ENCODE measurements around the gene ZNF302.

Gene ZNF302

DNA sequence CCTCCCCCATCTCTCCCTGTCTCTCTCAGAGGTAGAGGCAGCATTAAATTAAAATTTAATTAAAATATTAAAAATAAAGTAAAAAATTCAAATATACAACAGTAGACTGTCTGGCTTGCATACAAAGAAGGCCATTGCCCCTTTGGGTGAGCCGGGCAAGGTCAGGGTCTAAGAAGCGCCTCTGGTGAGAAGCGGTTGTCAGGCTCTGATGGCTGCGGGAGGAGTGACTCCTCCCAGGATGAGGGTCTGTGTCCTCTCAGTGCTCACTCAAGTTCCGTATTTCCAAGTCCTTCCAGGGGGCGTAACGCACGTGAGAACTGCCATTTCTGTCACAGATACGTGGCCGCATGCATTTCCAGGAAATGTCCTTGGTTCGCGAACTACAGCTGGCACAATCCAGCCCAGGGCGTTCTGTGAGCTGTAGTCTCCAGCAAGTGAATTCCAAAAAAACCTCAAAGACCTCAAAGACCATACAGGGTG, 55.8 kb downstream of the ZNF302 start:
- in situ Hi-C loops (cut with MboI; ENCODE audit: low pct_unique_long_range_greater_than_20kb, low sequenced_read_pairs, unreplicated experiment), result no loop called here
- TF ChIP-seq, protein P1, sequence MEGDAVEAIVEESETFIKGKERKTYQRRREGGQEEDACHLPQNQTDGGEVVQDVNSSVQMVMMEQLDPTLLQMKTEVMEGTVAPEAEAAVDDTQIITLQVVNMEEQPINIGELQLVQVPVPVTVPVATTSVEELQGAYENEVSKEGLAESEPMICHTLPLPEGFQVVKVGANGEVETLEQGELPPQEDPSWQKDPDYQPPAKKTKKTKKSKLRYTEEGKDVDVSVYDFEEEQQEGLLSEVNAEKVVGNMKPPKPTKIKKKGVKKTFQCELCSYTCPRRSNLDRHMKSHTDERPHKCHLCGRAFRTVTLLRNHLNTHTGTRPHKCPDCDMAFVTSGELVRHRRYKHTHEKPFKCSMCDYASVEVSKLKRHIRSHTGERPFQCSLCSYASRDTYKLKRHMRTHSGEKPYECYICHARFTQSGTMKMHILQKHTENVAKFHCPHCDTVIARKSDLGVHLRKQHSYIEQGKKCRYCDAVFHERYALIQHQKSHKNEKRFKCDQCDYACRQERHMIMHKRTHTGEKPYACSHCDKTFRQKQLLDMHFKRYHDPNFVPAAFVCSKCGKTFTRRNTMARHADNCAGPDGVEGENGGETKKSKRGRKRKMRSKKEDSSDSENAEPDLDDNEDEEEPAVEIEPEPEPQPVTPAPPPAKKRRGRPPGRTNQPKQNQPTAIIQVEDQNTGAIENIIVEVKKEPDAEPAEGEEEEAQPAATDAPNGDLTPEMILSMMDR (IDR thresholded peaks at IDR 0.05; ENCODE audit: extremely low read depth, insufficient read depth, missing control alignments), result no peak
- DNase-seq (ENCODE audit: low spot score), result no peak

DNA sequence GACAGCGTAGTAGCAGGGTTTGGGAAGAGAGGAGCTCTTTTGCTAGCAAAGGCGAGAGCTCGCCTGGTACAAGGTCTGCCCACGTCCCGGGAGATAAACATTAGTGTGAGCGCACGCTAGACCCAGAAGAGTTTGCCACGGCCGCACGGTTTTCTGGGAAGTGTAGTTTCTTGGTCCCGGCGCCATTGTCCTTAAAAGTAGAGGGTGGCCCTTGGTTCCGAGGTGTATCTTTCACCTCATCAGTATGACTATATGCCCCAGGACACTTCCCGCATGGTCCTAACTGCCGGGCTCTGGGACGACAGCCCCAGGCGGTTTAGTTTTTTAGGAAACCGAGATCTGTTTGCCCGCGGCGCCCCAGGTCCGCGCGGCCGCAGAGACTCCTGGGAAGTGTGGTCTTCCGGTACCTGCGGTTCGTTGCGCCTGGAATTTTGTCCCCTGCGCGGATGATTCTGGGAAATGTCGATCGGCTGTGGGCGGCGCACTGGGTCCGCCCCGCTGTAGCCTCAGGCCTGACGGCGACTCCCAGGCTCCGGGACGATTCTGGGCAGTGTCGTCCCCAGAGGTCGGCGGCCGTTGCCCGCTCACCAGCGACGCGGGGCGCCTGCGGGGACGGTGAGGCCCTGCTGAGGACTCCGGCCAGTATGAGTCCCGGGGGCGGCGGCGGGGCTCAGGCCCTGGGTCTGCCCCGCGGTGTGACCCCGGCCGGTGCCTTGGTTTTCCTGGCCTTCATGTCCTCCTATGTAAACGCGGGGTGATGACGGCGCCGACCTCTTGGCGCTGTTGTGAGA, 56.5 kb downstream of the ZNF302 start, which contains the start of gene ZNF181:
Gene ZNF181, plus strand, starts transcription at position 498 of the 791 bp plus-strand sequence. CDS start 795 bp downstream, outside the sequence.
- TF ChIP-seq, protein P1 (IDR thresholded peaks at IDR 0.05; ENCODE audit: extremely low read depth, insufficient read depth, missing control alignments), result no peak
- in situ Hi-C loops (cut with MboI; ENCODE audit: low pct_unique_long_range_greater_than_20kb, low sequenced_read_pairs, unreplicated experiment), result no loop called here

DNA sequence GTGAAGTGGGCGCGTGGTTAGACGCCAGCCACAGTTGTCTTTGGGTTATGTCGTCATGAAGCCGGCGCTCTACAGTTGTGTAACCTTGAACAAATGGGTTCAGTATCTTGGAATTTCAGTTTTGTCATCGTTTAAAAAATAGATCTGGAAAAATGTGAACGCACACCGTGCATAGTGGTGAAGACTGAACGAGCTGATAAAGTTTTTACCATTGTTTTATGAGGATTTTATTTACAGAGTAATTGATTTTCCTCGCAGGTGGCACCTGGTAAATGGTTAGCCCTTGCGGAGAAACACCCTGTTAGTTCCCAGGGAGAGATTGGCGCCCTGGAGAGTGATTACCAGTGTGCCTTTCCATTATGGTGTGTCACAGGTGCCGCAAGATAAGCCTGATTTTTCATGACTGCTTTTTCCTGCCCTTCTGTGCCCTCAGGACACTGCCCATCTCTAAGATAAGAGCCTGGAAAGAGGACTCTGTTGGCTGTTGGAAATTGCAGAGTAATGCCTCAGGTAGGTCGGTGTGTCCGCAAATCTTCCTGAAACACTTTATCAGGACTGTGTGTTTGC, 57.1 kb downstream of the ZNF302 start:
- TF ChIP-seq, protein P1 (IDR thresholded peaks at IDR 0.05; ENCODE audit: extremely low read depth, insufficient read depth, missing control alignments), result no peak
- in situ Hi-C loops (cut with MboI; ENCODE audit: low pct_unique_long_range_greater_than_20kb, low sequenced_read_pairs, unreplicated experiment), result no loop called here
- DNase-seq (ENCODE audit: low spot score), result no peak

More for the DNA sequence above, 56.5 kb downstream of the ZNF302 start, which contains the start of gene ZNF181:
- peak; percentile 87 for DNase-seq (ENCODE audit: low spot score)
